Neural progenitor cell (in vitro differentiated cells): ENCODE data around the gene C7orf33. TPM values are rescaled to one million over a fixed set of nuclear protein-coding genes. Genes with fewer than 3 reads are reported as not detected.

Source experiments
- DNase-seq: peaks from one replicate; pipeline ENCODE4 v3.0.0-alpha.2; 2016; ENCODE audit warnings: low spot score
- H2AFZ ChIP-seq: fragments of 200-600 bp; sonication (generic); replicated peaks from 2 replicates; pipeline ENCODE4 v1.6.1; 2016; ENCODE audit warnings: antibody characterized with exemption
- H3F3A ChIP-seq: fragments of 200-600 bp; sonication (generic); 2 replicates; pipeline ENCODE4 v1.6.1; 2016; ENCODE audit warnings: antibody characterized with exemption, low read depth
- H3K27ac ChIP-seq: fragments of 200-600 bp; sonication (generic); 2 replicates; pipeline ENCODE4 v1.5.1; 2016; ENCODE audit warnings: mild to moderate bottlenecking
- H3K27me3 ChIP-seq: fragments of 200-600 bp; sonication (generic); 2 replicates; pipeline ENCODE4 v1.6.1; 2016; ENCODE audit warnings: mild to moderate bottlenecking, moderate library complexity
- H3K36me3 ChIP-seq: fragments of 200-600 bp; sonication (generic); 2 replicates; pipeline ENCODE4 v1.5.1; 2016
- H3K4me1 ChIP-seq: fragments of 200-600 bp; sonication (generic); 2 replicates; pipeline ENCODE4 v1.6.1; 2016; ENCODE audit warnings: mixed run types
- H3K4me2 ChIP-seq: fragments of 200-600 bp; sonication (generic); 2 replicates; pipeline ENCODE4 v1.6.1; 2016
- H3K4me3 ChIP-seq: fragments of 200-600 bp; sonication (generic); 2 replicates; pipeline ENCODE4 v1.5.1; 2016
- H3K79me2 ChIP-seq: fragments of 200-600 bp; sonication (generic); 2 replicates; pipeline ENCODE4 v1.6.1; 2016; ENCODE audit warnings: low read depth
- H3K9ac ChIP-seq: fragments of 200-600 bp; sonication (generic); 2 replicates; pipeline ENCODE4 v1.6.1; 2016
- H3K9me3 ChIP-seq: fragments of 200-600 bp; sonication (generic); 2 replicates; pipeline ENCODE4 v1.5.1; 2016; ENCODE audit warnings: low read depth
- H4K20me1 ChIP-seq: fragments of 200-600 bp; sonication (generic); 2 replicates; pipeline ENCODE4 v1.6.1; 2016; ENCODE audit warnings: low read depth
- H3K27ac Mint-ChIP-seq: 3 replicates; pipeline ENCODE4 v1.8.0; 2021; ENCODE audit warnings: mixed read lengths
- H3K27me3 Mint-ChIP-seq: 2 replicates; pipeline ENCODE4 v1.8.0; 2022; ENCODE audit warnings: low read depth, mild to moderate bottlenecking, inconsistent platforms, moderate library complexity, mixed read lengths; ENCODE audit not compliant: insufficient read depth
- H3K36me3 Mint-ChIP-seq: 3 replicates; pipeline ENCODE4 v1.8.0; 2021; ENCODE audit warnings: mixed read lengths
- H3K4me1 Mint-ChIP-seq: 3 replicates; pipeline ENCODE4 v1.8.0; 2021; ENCODE audit warnings: mixed read lengths
- H3K4me3 Mint-ChIP-seq: 3 replicates; pipeline ENCODE4 v1.8.0; 2021; ENCODE audit warnings: mild to moderate bottlenecking, moderate library complexity, mixed read lengths
- H3K9me3 Mint-ChIP-seq: 3 replicates; pipeline ENCODE4 v1.8.0; 2020; ENCODE audit warnings: mixed read lengths
- EZH2 ChIP-seq: fragments of 200-600 bp; sonication (generic); IDR thresholded peaks from 2 replicates; pipeline ENCODE4 v1.6.1; 2017; ENCODE audit warnings: antibody characterized with exemption, mild to moderate bottlenecking, moderate library complexity
- EZH2phosphoT487 ChIP-seq: fragments of 200-600 bp; sonication (generic); IDR thresholded peaks from 2 replicates; pipeline ENCODE4 v1.6.1; 2017; ENCODE audit warnings: antibody characterized with exemption
- total RNA-seq: library from RNA; depleted of rRNA; stranded (reverse); fragments of >200 nt; gene quantifications from 2 replicates; pipeline ENCODE4 v1.2.3, GENCODE V29; 2015; ENCODE audit warnings: low replicate concordance
- TF ChIP-seq, protein P1 (sequence below): fragments of 200-600 bp; sonication (generic); IDR thresholded peaks from 2 replicates; pipeline ENCODE4 v1.5.1; 2017; ENCODE audit warnings: antibody characterized with exemption, mild to moderate bottlenecking

C7orf33 gene
- total RNA-seq, 1 donor from 2014 or later: not detected

DNA sequence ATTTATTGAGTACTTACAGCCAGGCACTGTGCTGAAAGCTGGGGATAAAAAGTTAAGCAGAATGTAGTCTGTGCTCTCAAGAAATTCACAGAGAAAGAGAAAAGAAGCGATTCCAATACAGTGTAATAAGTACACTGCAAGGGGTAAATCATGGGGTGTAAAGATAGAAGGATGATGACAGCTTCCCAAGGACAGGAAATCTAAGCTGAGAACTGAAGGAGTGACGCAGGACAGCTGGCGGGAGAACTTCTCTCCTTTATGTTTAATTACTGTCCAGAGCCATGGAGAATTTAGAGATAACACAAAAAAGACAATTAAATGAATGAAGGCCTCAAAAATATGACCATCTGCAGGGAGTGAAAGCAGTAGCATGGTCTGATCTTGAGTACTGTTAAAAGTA lies 34.8 kb downstream of the C7orf33 start:
- no peak for DNase-seq
- no peak overlapping the region for H3K9ac ChIP-seq
- H3K4me2 ChIP-seq: no peak overlapping the region
- H3K9me3 ChIP-seq: no peaks in the 10 kb centered on the region
- Mint-ChIP-seq H3K27ac (no peak overlapping the region), H3K36me3 (no peaks in the 10 kb centered on the region), H3K9me3 (no peaks in the 10 kb centered on the region), H3K27me3 (peaks cover 4% of the 10 kb centered on the region), H3K4me3 (no peak overlapping the region), H3K4me1 (peaks cover 15% of the 10 kb centered on the region)
- H3K4me1 ChIP-seq: no peaks in the 10 kb centered on the region
- no peak overlapping the region for H2AFZ ChIP-seq
- TF ChIP-seq, protein P1, sequence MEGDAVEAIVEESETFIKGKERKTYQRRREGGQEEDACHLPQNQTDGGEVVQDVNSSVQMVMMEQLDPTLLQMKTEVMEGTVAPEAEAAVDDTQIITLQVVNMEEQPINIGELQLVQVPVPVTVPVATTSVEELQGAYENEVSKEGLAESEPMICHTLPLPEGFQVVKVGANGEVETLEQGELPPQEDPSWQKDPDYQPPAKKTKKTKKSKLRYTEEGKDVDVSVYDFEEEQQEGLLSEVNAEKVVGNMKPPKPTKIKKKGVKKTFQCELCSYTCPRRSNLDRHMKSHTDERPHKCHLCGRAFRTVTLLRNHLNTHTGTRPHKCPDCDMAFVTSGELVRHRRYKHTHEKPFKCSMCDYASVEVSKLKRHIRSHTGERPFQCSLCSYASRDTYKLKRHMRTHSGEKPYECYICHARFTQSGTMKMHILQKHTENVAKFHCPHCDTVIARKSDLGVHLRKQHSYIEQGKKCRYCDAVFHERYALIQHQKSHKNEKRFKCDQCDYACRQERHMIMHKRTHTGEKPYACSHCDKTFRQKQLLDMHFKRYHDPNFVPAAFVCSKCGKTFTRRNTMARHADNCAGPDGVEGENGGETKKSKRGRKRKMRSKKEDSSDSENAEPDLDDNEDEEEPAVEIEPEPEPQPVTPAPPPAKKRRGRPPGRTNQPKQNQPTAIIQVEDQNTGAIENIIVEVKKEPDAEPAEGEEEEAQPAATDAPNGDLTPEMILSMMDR: no peak
- TF ChIP-seq EZH2 (no peak), EZH2phosphoT487 (no peak)
- H3F3A ChIP-seq: no peaks in the 10 kb centered on the region
- H3K4me3 ChIP-seq: no peak overlapping the region
- H3K27ac ChIP-seq: no peak overlapping the region
- H3K79me2 ChIP-seq: no peaks in the 10 kb centered on the region
- H3K36me3 ChIP-seq: no peaks in the 10 kb centered on the region
- no peaks in the 10 kb centered on the region for H4K20me1 ChIP-seq
- no peaks in the 10 kb centered on the region for H3K27me3 ChIP-seq

DNA sequence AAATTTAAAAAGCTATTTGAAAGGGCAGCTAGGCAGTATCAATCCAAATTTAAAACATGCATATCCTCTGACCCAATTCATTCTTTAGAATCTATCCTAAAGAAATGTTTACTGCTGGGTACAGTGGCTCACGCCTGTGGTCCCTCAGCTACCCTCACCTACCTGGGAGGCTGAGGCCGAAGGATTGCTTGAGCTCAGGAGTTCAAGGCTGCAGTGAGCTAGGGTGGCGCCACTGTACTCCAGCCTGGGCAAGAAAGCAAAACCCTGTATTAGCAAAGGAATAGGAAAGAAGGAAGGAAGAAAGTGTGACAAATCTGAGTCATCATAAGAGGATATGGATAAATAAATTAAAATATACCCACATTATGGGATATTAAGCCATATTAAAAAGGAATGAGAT lies 36.3 kb downstream of the C7orf33 start:
- no peaks in the 10 kb centered on the region for H3K4me1 ChIP-seq
- H3K36me3 ChIP-seq: no peaks in the 10 kb centered on the region
- H2AFZ ChIP-seq: no peak overlapping the region
- Mint-ChIP-seq H3K27ac (no peak overlapping the region), H3K9me3 (no peaks in the 10 kb centered on the region), H3K4me1 (peaks cover 10% of the 10 kb centered on the region), H3K36me3 (no peaks in the 10 kb centered on the region), H3K4me3 (no peak overlapping the region), H3K27me3 (peaks cover 3% of the 10 kb centered on the region)
- H3K9ac ChIP-seq: no peak overlapping the region
- no peaks in the 10 kb centered on the region for H3F3A ChIP-seq
- DNase-seq: no peak
- H3K4me3 ChIP-seq: no peak overlapping the region
- no peaks in the 10 kb centered on the region for H3K79me2 ChIP-seq
- H3K27me3 ChIP-seq: no peaks in the 10 kb centered on the region
- H3K27ac ChIP-seq: no peak overlapping the region
- TF ChIP-seq, protein P1: no peak
- TF ChIP-seq EZH2 (no peak), EZH2phosphoT487 (no peak)
- H4K20me1 ChIP-seq: no peaks in the 10 kb centered on the region
- no peaks in the 10 kb centered on the region for H3K9me3 ChIP-seq
- no peak overlapping the region for H3K4me2 ChIP-seq

DNA sequence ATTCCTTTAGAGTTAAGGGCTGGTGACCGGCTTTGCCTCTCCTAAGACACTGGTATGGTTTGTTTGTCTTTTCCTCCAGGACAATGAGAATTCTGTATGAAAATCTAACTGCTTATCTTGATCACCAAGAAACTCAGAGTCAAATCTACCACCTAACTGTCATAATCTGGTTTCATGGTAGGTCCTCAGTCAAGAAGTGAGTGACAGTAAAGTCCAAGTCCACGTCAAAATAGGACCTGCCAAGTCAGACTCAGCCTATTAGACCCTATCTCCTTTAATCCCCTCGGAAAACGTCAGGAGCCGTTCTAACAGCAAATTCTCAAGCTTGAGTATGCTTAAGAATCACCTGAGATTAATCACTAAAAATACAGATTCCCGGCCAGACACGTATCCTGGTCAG lies 37.4 kb downstream of the C7orf33 start:
- Mint-ChIP-seq H3K9me3 (no peaks in the 10 kb centered on the region), H3K27me3 (peaks cover 3% of the 10 kb centered on the region), H3K36me3 (no peaks in the 10 kb centered on the region), H3K27ac (no peak overlapping the region), H3K4me1 (peaks cover 10% of the 10 kb centered on the region), H3K4me3 (no peak overlapping the region)
- DNase-seq: no peak
- Histone ChIP-seq H3K9ac (no peak overlapping the region), H3K27me3 (no peaks in the 10 kb centered on the region), H3K79me2 (no peaks in the 10 kb centered on the region), H3F3A (no peaks in the 10 kb centered on the region), H3K9me3 (no peaks in the 10 kb centered on the region), H2AFZ (no peak overlapping the region), H3K27ac (no peak overlapping the region), H4K20me1 (no peaks in the 10 kb centered on the region), H3K4me1 (no peaks in the 10 kb centered on the region), H3K4me2 (no peak overlapping the region), H3K36me3 (no peaks in the 10 kb centered on the region), H3K4me3 (no peak overlapping the region)
- TF ChIP-seq EZH2 (no peak), EZH2phosphoT487 (no peak)
- TF ChIP-seq, protein P1: no peak
